Right lobe of liver (tissue), 6 donors: ENCODE measurements around the gene HDC. TPM values are rescaled to one million over a fixed set of nuclear protein-coding genes. Genes with fewer than 3 reads are reported as not detected.

Experiments
- ATAC-seq, 4 donors: fragments of 200-7000 bp; cut with Tn5 transposase; one replicate each; pipeline ENCODE4 v1.9.1; 2020; ENCODE audit warnings: mild to moderate bottlenecking in 4 of 4, moderate library complexity in 4 of 4
- DNase-seq, 3 donors: peaks; one replicate each; pipeline ENCODE4 v3.0.0-alpha.2; 2020
- H3K27ac ChIP-seq, 3 donors: fragments of 200-600 bp; one replicate each; pipeline ENCODE4 v1.8.0; 2022
- H3K27me3 ChIP-seq, 2 donors: fragments of 200-600 bp; one replicate each; pipeline ENCODE4 v1.8.0; 2022
- H3K36me3 ChIP-seq, 4 donors: fragments of 200-600 bp; sonication (generic) in 1 of 4; one replicate each; pipeline versions ENCODE4 v1.5.1 to v1.8.0; 2017 to 2022; ENCODE audit warnings: control low read depth in 1 of 4
- H3K4me1 ChIP-seq, 4 donors: fragments of 200-600 bp; sonication (generic) in 1 of 4; one replicate each; pipeline versions ENCODE4 v1.5.1 to v1.8.0; 2017 to 2022; ENCODE audit warnings: control low read depth in 1 of 4
- H3K4me3 ChIP-seq, 3 donors: fragments of 200-600 bp; one replicate each; pipeline ENCODE4 v1.8.0; 2022
- H3K9me3 ChIP-seq, 4 donors: fragments of 200-600 bp; sonication (generic) in 1 of 4; one replicate each; pipeline versions ENCODE4 v1.5.1 to v1.8.0; 2017 to 2022; ENCODE audit warnings: control low read depth in 1 of 4
- CTCF ChIP-seq, 4 donors: fragments of 200-600 bp in 3 of 4; fragments of 450-650 bp in 1 of 4; IDR thresholded peaks; one replicate each; pipeline versions ENCODE4 v1.5.1 to v1.8.0; 2016 to 2022; ENCODE audit warnings: antibody characterized with exemption in 4 of 4, mild to moderate bottlenecking in 2 of 4
- POLR2A ChIP-seq: fragments of 450-650 bp; IDR thresholded peaks from one replicate; pipeline ENCODE4 v1.6.1; 2017; ENCODE audit warnings: antibody characterized with exemption, mild to moderate bottlenecking
- WGBS: methylation state at CpG from one replicate; pipeline ENCODE4 v1.1.6; 2018; ENCODE audit warnings: low coverage, low lambda C conversion rate; ENCODE audit not compliant: insufficient coverage; ENCODE audit errors: missing lambda C conversion rate; 5-methylcytosine and 5-hydroxymethylcytosine counted together
- intact Hi-C, 2 donors: fragments of 100-400 bp; cut with DNase I; formaldehyde crosslinking; loops; one replicate each; pipeline versions ENCODE4 v1.11.2 to v1.14.1; 2022
- total RNA-seq, 6 experiments: library from RNA; depleted of rRNA in 2 of 6; stranded (reverse); fragments of >200 nt in 2 of 6; fragmentation: NEBNext Ultra II Directional in 3 of 6; extraction: Animal tissue kit (Norgen Biotek cat#: 25700) in 3 of 6; gene quantifications; one replicate each; pipeline versions ENCODE4 v1.1.0 to v1.2.4, GENCODE V29; 2016 to 2023
- donor health status: DM: no; HTN: yes; CAD: no.
- donor health status: DM: no; HTN: no; CAD: no.
- donor health status: DM: no; HTN: no; CAD: no.
- donor health status: DM: no; HTN: yes; CAD: no.
- donor health status: DM: no; HTN: yes; CAD: no.

HDC gene
- total RNA-seq, 6 experiments from 2014 or later: 0.26 to 0.47 (median 0.34) TPM; not detected in 3

GRCh38 chr15:50246631-50247030 is 18.9 kb downstream of the HDC start:
- H3K9me3 ChIP-seq: no peaks in the 10 kb centered on the region
- 53% methylated on average over 2 of the region's 2 CpGs for WGBS
- H3K27me3 ChIP-seq: no peaks in the 10 kb centered on the region
- peak overlapping the region in 2 of 3 donors; percentile 82 to 89 for H3K27ac ChIP-seq
- TF ChIP-seq CTCF (IDR thresholded peaks at IDR 0.05): no peak
- TF ChIP-seq POLR2A: no peak
- ATAC-seq: no peak
- no peak overlapping the region for H3K4me3 ChIP-seq
- DNase-seq: no peak
- H3K36me3 ChIP-seq: no peaks in the 10 kb centered on the region
- intact Hi-C loops: no loop called here
- H3K4me1 ChIP-seq: peaks cover 0 to 84% (median 36%) of the 10 kb centered on the region in 4 donors

GRCh38 chr15:50244959-50245624 is 20.4 kb downstream of the HDC start:
- Histone ChIP-seq H3K27me3 (no peaks in the 10 kb centered on the region), H3K36me3 (no peaks in the 10 kb centered on the region), H3K9me3 (no peaks in the 10 kb centered on the region), H3K27ac (peak overlapping the region; percentile 36 to 89 (median 82)), H3K4me3 (no peak overlapping the region), H3K4me1 (peaks cover 0 to 70% (median 30%) of the 10 kb centered on the region in 4 donors)
- intact Hi-C loops: no loop called here
- DNase-seq (peak; percentile 77 to 90 (median 89)), ATAC-seq (peak; percentile 85 to 95 (median 90))
- TF ChIP-seq POLR2A: no peak
- TF ChIP-seq CTCF (IDR thresholded peaks at IDR 0.05): peak in 1 of 4 donors; percentile 7
- WGBS: 39% methylated on average over 2 of the region's 2 CpGs

- 80% methylated on average over 1 of the region's 1 CpG for WGBS
These were observed 21.4 kb downstream of the HDC start for GRCh38 chr15:50244153-50244552.

GRCh38 chr15:50241684-50242450 is 23.7 kb downstream of the HDC start:
- DNase-seq: no peak
- peaks cover 0 to 61% (median 17%) of the 10 kb centered on the region in 4 donors for H3K4me1 ChIP-seq
- H3K4me3 ChIP-seq: no peak overlapping the region
- H3K27me3 ChIP-seq: no peaks in the 10 kb centered on the region
- intact Hi-C loops: no loop called here
- H3K9me3 ChIP-seq: no peaks in the 10 kb centered on the region
- 31% methylated on average over 4 of the region's 5 CpGs for WGBS
- peak in 1 of 4 donors; percentile 13 for ATAC-seq
- no peaks in the 10 kb centered on the region for H3K36me3 ChIP-seq
- TF ChIP-seq POLR2A (no peak), CTCF (IDR thresholded peaks at IDR 0.05) (peak in 3 of 4 donors; percentile 18 to 41 (median 27))
- H3K27ac ChIP-seq: no peak overlapping the region

More at GRCh38 chr15:50244153-50244552, 21.4 kb downstream of the HDC start:
- no peaks in the 10 kb centered on the region for H3K9me3 ChIP-seq
- DNase-seq (no peak), ATAC-seq (peak in 2 of 4 donors; percentile 29 to 33)
- intact Hi-C loops: no loop called here
- H3K36me3 ChIP-seq: no peaks in the 10 kb centered on the region
- H3K27ac ChIP-seq: peak overlapping the region; percentile 36 to 89 (median 82)
- H3K4me1 ChIP-seq: peaks cover 0 to 64% (median 25%) of the 10 kb centered on the region in 4 donors
- no peak for TF ChIP-seq CTCF (IDR thresholded peaks at IDR 0.05)
- H3K4me3 ChIP-seq: no peak overlapping the region
- no peaks in the 10 kb centered on the region for H3K27me3 ChIP-seq
